GM12892 (cell line): ENCODE measurements around the gene DOCK6.

Experiments
- POLR2A ChIP-seq: IDR thresholded peaks from 2 replicates; pipeline ENCODE4 v1.6.1; 2011; ENCODE audit warnings: low read depth, low read length, control low read depth
- TAF1 ChIP-seq: IDR thresholded peaks from 2 replicates; pipeline ENCODE4 v1.6.1; 2011; ENCODE audit warnings: low read depth, mild to moderate bottlenecking, control low read depth, low read length, borderline replicate concordance

- TF ChIP-seq POLR2A (no peak), TAF1 (no peak)
Measured at GRCh38 chr19:11180346-11180745, 82.0 kb downstream of the DOCK6 start.
